ENCODE results near the gene TIMM10.

- TF ChIP-seq POLR2A (IDR thresholded peaks at IDR 0.05) (no peak), CTCF (IDR thresholded peaks at IDR 0.05) (no peak)
Measured at GRCh38 chr11:57500926-57501325, 29.6 kb downstream of the TIMM10 start.
